ENCODE data around the gene DNER.
"Not testable (repeated sequence)": the region's sequence is repeated elsewhere in the genome, so short reads cannot be mapped to it uniquely, and the experiment has no call there.

DNER gene

GRCh38 chr2:229622495-229623355 lies 91.6 kb downstream of the DNER start:
- TF ChIP-seq, protein P1, sequence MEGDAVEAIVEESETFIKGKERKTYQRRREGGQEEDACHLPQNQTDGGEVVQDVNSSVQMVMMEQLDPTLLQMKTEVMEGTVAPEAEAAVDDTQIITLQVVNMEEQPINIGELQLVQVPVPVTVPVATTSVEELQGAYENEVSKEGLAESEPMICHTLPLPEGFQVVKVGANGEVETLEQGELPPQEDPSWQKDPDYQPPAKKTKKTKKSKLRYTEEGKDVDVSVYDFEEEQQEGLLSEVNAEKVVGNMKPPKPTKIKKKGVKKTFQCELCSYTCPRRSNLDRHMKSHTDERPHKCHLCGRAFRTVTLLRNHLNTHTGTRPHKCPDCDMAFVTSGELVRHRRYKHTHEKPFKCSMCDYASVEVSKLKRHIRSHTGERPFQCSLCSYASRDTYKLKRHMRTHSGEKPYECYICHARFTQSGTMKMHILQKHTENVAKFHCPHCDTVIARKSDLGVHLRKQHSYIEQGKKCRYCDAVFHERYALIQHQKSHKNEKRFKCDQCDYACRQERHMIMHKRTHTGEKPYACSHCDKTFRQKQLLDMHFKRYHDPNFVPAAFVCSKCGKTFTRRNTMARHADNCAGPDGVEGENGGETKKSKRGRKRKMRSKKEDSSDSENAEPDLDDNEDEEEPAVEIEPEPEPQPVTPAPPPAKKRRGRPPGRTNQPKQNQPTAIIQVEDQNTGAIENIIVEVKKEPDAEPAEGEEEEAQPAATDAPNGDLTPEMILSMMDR (IDR thresholded peaks at IDR 0.05; ENCODE audit: borderline replicate concordance, insufficient read depth, low read depth, low read length), result no peak
- no peak overlapping the region for H3K4me3 ChIP-seq (ENCODE audit: low read depth, low read length)

- H3K4me3 ChIP-seq (ENCODE audit: low read depth, low read length), result no peak overlapping the region
- TF ChIP-seq, protein P1 (IDR thresholded peaks at IDR 0.05; ENCODE audit: borderline replicate concordance, insufficient read depth, low read depth, low read length), result no peak
Observed at GRCh38 chr2:229620759-229621158, 93.6 kb downstream of the DNER start.

DNA sequence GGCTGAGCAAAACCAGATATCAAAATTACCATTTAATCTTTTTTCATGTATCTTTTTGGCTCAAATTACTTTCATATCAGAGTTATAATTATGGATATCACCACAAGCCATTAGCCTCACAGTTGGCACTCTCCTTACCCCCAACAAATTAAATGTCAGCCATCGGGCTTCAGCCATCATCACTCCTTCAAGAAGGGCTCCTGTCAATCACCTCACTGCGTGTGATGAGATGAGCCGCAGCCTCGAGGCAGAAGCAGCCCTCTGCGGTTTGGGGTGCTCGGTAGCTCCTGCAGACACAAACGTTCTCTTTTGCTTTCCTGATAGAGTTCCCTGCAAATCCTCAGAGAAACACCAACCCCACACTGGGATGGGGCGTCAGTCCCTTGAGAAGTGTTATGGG lies 94.1 kb downstream of the DNER start:
- TF ChIP-seq, protein P1 (IDR thresholded peaks at IDR 0.05; ENCODE audit: borderline replicate concordance, insufficient read depth, low read depth, low read length), result no peak
- no peak overlapping the region for H3K4me3 ChIP-seq (ENCODE audit: low read depth, low read length)

DNA sequence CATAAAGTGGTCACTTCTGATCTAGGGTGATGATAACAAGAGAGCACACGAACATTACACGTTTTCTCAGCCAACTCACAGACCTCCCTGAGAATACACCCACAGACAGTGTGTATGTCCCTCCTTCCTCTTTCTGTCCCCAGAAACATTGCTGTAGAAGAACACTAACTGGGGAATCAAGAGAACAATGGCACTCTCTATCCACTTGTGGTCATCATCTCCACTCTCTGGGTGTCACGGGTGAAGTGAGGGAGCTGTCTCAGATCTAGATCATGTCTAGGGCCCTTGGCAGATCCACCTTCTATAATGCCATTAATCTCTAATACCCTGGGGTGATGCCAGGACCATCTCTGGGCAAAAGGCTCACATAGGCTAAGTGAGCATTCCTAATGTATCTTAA lies 97.9 kb downstream of the DNER start:
- TF ChIP-seq, protein P1 (IDR thresholded peaks at IDR 0.05; ENCODE audit: borderline replicate concordance, insufficient read depth, low read depth, low read length), result no peak
- no peak overlapping the region for H3K4me3 ChIP-seq (ENCODE audit: low read depth, low read length)

- not testable (repeated sequence) for H3K4me3 ChIP-seq (ENCODE audit: low read depth, low read length)
Observed at GRCh38 chr2:229614021-229614420, 100.3 kb downstream of the DNER start.

DNA sequence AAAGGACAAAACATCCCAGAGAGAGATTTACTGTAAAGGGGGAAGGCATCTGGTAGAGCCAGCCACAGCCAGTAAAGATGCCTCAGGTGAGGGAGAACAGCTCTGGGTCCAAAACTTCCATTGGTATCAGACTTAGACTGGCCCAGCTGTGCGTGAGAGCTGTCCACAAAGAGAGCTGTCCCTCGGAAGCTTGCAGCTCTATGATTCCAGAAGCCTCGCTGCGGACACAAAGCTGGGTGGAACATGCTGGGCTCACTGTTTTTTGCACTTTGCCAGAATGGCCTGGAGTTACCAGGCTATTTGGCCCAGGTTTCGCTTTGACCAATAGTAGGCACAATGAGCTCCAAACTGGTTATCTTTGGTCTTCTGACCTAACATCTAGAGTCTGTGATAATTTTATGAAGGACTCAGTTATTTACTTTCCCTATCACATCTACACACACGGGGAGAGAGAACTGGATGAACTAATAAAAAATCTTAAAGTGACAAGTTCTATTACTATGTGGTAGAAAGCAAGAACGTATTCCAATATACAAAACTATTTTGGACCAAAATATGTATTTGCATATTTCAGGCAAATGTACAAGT lies 101.9 kb downstream of the DNER start:
- no peak overlapping the region for H3K4me3 ChIP-seq (ENCODE audit: low read depth, low read length)
- TF ChIP-seq, protein P1 (IDR thresholded peaks at IDR 0.05; ENCODE audit: borderline replicate concordance, insufficient read depth, low read depth, low read length), result no peak

GRCh38 chr2:229611360-229611759 lies 103.0 kb downstream of the DNER start:
- TF ChIP-seq, protein P1 (IDR thresholded peaks at IDR 0.05; ENCODE audit: borderline replicate concordance, insufficient read depth, low read depth, low read length), result no peak

More at GRCh38 chr2:229611360-229611759, 103.0 kb downstream of the DNER start:
- H3K4me3 ChIP-seq (ENCODE audit: low read depth, low read length), result no peak overlapping the region
